Naive thymus-derived CD8-positive, alpha-beta T cell (primary cell): ENCODE measurements around the gene SSX2IP. TPM values are rescaled to one million over a fixed set of nuclear protein-coding genes. Genes with fewer than 3 reads are reported as not detected.
"Not testable (repeated sequence)": the region's sequence is repeated elsewhere in the genome, so short reads cannot be mapped to it uniquely, and the experiment has no call there.

Source experiments
- ATAC-seq, 2 donors: fragments of 150-1000 bp; cut with Tn5 transposase in 1 of 2; sonication (Bioruptor Pico), chemical (Tn5 transposase) in 1 of 2; 1 replicate in 1 of 2; 2 replicates in 1 of 2; pipeline ENCODE4 v1.10.0; 2021; ENCODE audit warnings: mild to moderate bottlenecking in 2 of 2, moderate library complexity in 2 of 2
- POLR2A ChIA-PET: fragments of 350-600 bp; sonication (Branson Sonifier 250); formaldehyde crosslinking; loops from one replicate; lab custom pipeline; 2021; ENCODE audit warnings: antibody characterized with exemption; lab: Charles Lee
- DNase-seq, 10 donors: peaks; one replicate each; pipeline versions ENCODE4 v3.0.0 to v3.0.0-alpha.2; 2020 to 2022
- H3K27ac Mint-ChIP-seq, 10 donors: one replicate each; pipeline ENCODE4 v1.8.0; 2020 to 2022; ENCODE audit warnings: mild to moderate bottlenecking in 10 of 10, mixed read lengths in 10 of 10, moderate library complexity in 4 of 10, inconsistent platforms in 1 of 10
- H3K27me3 Mint-ChIP-seq, 5 donors: one replicate each; pipeline ENCODE4 v1.8.0; 2021 to 2022; ENCODE audit warnings: mixed read lengths in 5 of 5
- H3K36me3 Mint-ChIP-seq, 3 donors: one replicate each; pipeline ENCODE4 v1.8.0; 2020 to 2022; ENCODE audit warnings: mixed read lengths in 3 of 3, mild to moderate bottlenecking in 2 of 3, inconsistent platforms in 1 of 3
- H3K4me1 Mint-ChIP-seq, 4 donors: one replicate each; pipeline ENCODE4 v1.8.0; 2021 to 2022; ENCODE audit warnings: mixed read lengths in 4 of 4
- H3K4me3 Mint-ChIP-seq, 10 donors: one replicate each; pipeline ENCODE4 v1.8.0; 2020 to 2022; ENCODE audit warnings: mild to moderate bottlenecking in 10 of 10, mixed read lengths in 10 of 10, moderate library complexity in 6 of 10, inconsistent platforms in 1 of 10
- H3K9me3 Mint-ChIP-seq, 9 donors: one replicate each; pipeline ENCODE4 v1.8.0; 2020 to 2022; ENCODE audit warnings: mixed read lengths in 9 of 9, mild to moderate bottlenecking in 3 of 9, inconsistent platforms in 1 of 9, moderate library complexity in 1 of 9
- polyA plus RNA-seq, 3 donors: library from polyadenylated mRNA; unstranded; fragments of 300-500 nt; fragmentation: Illumina TruSeq; gene quantifications; one replicate each; pipeline ENCODE4 v1.2.3, GENCODE V29; 2021
- total RNA-seq, 8 experiments: library from RNA in 2 of 8; stranded (reverse) in 2 of 8; gene quantifications; one replicate each; pipeline ENCODE4 v1.2.3 and lab custom pipeline; 2021 to 2026

The SSX2IP gene
- total and polyA plus RNA-seq, 5 experiments from 2014 or later: 6.9 to 11.4 (median 9.9) TPM

DNA sequence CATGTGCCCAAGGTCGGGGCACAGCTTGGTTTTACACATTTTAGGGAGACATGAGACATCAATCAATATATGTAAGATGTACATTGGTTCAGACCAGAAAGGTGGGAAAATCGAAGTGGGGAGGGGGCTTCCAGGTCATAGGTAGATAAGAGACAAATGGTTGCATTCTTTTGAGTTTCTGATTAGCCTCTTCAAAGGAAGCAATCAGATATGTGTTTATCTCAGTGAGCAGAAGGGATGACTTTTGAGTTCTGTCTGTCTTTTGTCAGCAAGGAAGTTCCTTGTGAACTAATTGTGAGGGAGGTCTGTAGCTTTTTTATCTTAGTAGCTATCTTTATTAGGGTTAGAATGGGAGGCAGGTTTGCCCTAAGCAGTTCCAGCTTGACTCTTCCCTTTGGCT lies 31.6 kb upstream of the SSX2IP start:
- H3K4me1 Mint-ChIP-seq, H3K4me3 Mint-ChIP-seq, H3K27ac Mint-ChIP-seq, H3K36me3 Mint-ChIP-seq, H3K27me3 Mint-ChIP-seq, ATAC-seq, H3K9me3 Mint-ChIP-seq, DNase-seq, POLR2A ChIA-PET: not testable (repeated sequence)

GRCh38 chr1:84721152-84721551 lies 30.9 kb upstream of the SSX2IP start:
- Mint-ChIP-seq H3K9me3 (no peaks in the 10 kb centered on the region), H3K36me3 (no peaks in the 10 kb centered on the region), H3K4me1 (no peaks in the 10 kb centered on the region), H3K27me3 (peaks cover 0 to 4% (median 0%) of the 10 kb centered on the region in 5 donors), H3K4me3 (no peak overlapping the region), H3K27ac (no peak overlapping the region)
- POLR2A ChIA-PET: no interaction called here
- ATAC-seq (no peak), DNase-seq (no peak)

DNA sequence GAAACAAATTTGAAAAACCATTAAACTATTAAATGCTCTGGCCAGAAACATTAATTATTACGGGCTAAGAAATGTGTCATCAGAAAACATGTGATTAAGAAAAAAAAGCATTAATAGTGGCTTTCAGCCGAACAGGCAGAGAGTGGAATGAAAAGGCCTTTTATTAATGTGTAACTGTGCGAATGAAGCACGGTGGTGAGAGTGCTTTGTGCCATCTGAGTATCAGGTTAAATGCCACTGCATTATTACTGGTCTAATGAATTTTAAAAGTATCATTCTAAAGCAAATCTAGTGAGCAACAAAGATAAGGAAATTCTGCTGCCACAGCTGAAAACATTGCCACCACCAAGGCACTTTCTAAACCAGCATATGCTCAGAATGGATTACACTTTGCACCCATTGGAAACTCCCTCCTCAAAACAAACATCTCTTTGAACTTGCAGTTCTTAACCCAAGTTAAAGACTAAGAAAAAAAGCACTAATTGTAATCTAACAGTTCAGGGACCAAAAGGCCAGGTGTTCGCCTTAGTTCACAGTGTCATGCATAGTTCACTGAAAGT lies 30.0 kb upstream of the SSX2IP start:
- H3K36me3 Mint-ChIP-seq: no peaks in the 10 kb centered on the region
- POLR2A ChIA-PET: interaction anchor here (0.7 kb wide), 1 partner anchor 27 kb away, joined by 3 read pairs; no protein-coding TSS in a partner anchor
- H3K27ac Mint-ChIP-seq: no peak overlapping the region
- DNase-seq (no peak), ATAC-seq (no peak)
- no peaks in the 10 kb centered on the region for H3K9me3 Mint-ChIP-seq
- peaks cover 0 to 9% (median 0%) of the 10 kb centered on the region in 5 donors for H3K27me3 Mint-ChIP-seq
- no peak overlapping the region for H3K4me3 Mint-ChIP-seq
- H3K4me1 Mint-ChIP-seq: no peaks in the 10 kb centered on the region

GRCh38 chr1:84719543-84720217 lies 29.4 kb upstream of the SSX2IP start:
- no peak for DNase-seq
- Mint-ChIP-seq H3K36me3 (no peaks in the 10 kb centered on the region), H3K4me3 (no peak overlapping the region), H3K27me3 (peaks cover 0 to 9% (median 0%) of the 10 kb centered on the region in 5 donors), H3K9me3 (no peaks in the 10 kb centered on the region), H3K27ac (no peak overlapping the region), H3K4me1 (no peaks in the 10 kb centered on the region)
- ATAC-seq: no peak
- POLR2A ChIA-PET: interaction anchor here (0.7 kb wide), 1 partner anchor 26 kb away, joined by 3 read pairs; no protein-coding TSS in a partner anchor

DNA sequence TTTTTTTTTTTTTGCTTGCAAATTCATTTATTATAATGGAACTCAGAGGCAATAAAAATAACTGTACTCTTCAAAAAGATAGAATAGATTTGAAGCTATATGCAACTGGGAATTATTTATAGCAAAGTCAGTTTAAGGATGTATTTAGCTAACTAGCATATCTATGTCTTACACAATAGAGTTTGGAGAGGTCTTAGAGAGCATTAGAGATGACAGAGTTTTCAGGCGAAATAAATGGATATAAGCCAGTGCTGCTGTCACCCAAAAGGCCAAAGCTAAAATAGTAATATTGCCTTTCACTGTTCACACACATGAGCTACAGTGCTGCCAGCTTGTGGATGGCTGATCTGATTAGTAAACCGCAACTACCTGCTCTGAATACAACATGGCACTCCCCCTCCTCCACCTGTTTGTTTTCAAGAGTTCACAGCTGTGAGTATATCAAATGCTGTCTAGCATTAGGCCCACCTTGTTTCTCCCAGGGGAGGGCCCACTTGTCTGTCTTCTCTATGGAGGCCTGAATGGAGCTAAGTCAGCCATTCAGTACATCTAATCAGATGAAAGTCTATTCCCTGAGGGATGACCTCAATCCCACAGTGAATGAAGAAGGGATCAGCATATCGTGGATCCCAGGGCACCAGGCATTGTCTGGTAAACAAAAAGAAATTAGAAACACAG lies 25.2 kb upstream of the SSX2IP start:
- no peaks in the 10 kb centered on the region for H3K4me1 Mint-ChIP-seq
- H3K36me3 Mint-ChIP-seq: no peaks in the 10 kb centered on the region
- no peak for DNase-seq
- ATAC-seq: no peak
- POLR2A ChIA-PET: no interaction called here
- H3K4me3 Mint-ChIP-seq: no peak overlapping the region
- peaks cover 0 to 12% (median 0%) of the 10 kb centered on the region in 5 donors for H3K27me3 Mint-ChIP-seq
- H3K27ac Mint-ChIP-seq: no peak overlapping the region
- H3K9me3 Mint-ChIP-seq: no peaks in the 10 kb centered on the region

DNA sequence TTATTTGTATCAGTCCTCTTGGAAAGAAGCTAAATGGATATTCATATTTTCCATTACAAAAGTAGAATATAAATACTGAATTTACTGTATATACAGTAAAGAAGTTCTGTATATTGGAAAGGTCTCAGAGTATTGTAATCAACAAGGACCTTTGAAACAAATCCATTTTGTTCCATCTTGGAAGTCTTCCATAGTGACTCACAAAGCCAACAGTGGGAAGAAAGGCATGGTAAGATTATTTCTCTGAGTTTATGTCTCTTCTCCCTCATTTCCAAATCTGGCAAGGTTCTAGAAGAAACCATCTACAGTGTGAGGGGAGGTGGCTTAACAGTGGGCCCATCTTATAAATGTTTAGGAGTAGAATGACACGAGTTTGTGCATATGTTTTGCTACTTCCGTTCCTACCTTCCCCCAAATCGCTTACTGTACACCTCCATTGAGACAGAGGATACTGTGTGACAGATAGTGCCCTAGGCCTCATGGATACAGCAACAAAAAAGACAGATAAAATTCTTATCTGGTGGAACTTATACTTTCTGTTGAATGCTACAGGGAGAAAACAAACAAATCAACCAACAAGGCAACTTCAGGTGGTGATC lies 22.1 kb upstream of the SSX2IP start:
- no peak for ATAC-seq

GRCh38 chr1:84711869-84712268 lies 21.6 kb upstream of the SSX2IP start:
- POLR2A ChIA-PET: no interaction called here
- no peak overlapping the region for H3K27ac Mint-ChIP-seq
- H3K27me3 Mint-ChIP-seq: peaks cover 0 to 8% (median 3%) of the 10 kb centered on the region in 5 donors
- no peak for ATAC-seq
- H3K4me1 Mint-ChIP-seq: no peaks in the 10 kb centered on the region
- H3K36me3 Mint-ChIP-seq: no peaks in the 10 kb centered on the region
- DNase-seq: no peak
- no peaks in the 10 kb centered on the region for H3K9me3 Mint-ChIP-seq
- no peak overlapping the region for H3K4me3 Mint-ChIP-seq

More for the DNA sequence above, 22.1 kb upstream of the SSX2IP start:
- Mint-ChIP-seq H3K36me3 (no peaks in the 10 kb centered on the region), H3K27me3 (peaks cover 0 to 8% (median 3%) of the 10 kb centered on the region in 5 donors), H3K27ac (no peak overlapping the region), H3K4me3 (no peak overlapping the region), H3K4me1 (no peaks in the 10 kb centered on the region), H3K9me3 (no peaks in the 10 kb centered on the region)
- POLR2A ChIA-PET: no interaction called here
- DNase-seq: no peak

GRCh38 chr1:84711121-84711520 lies 20.9 kb upstream of the SSX2IP start:
- no peak overlapping the region for H3K27ac Mint-ChIP-seq
- no peak overlapping the region for H3K4me3 Mint-ChIP-seq
- H3K9me3 Mint-ChIP-seq: no peaks in the 10 kb centered on the region
- ATAC-seq: no peak
- no peaks in the 10 kb centered on the region for H3K4me1 Mint-ChIP-seq
- DNase-seq: no peak
- peaks cover 0 to 8% (median 3%) of the 10 kb centered on the region in 5 donors for H3K27me3 Mint-ChIP-seq
- no peaks in the 10 kb centered on the region for H3K36me3 Mint-ChIP-seq
- POLR2A ChIA-PET: interaction anchor here (0.6 to 0.7 kb wide), 2 partner anchors 47 to 48 kb away, joined by 3 to 4 read pairs; no protein-coding TSS in a partner anchor

- no peak overlapping the region for H3K27ac Mint-ChIP-seq
- H3K4me1 Mint-ChIP-seq: no peaks in the 10 kb centered on the region
- no peaks in the 10 kb centered on the region for H3K36me3 Mint-ChIP-seq
- peaks cover 0 to 3% (median 3%) of the 10 kb centered on the region in 5 donors for H3K27me3 Mint-ChIP-seq
- no peak for DNase-seq
- no peaks in the 10 kb centered on the region for H3K9me3 Mint-ChIP-seq
- POLR2A ChIA-PET: no interaction called here
- H3K4me3 Mint-ChIP-seq: no peak overlapping the region
- ATAC-seq: no peak
These were observed 18.9 kb upstream of the SSX2IP start for GRCh38 chr1:84709131-84709530.

GRCh38 chr1:84708031-84708430 lies 17.8 kb upstream of the SSX2IP start:
- no peak overlapping the region for H3K27ac Mint-ChIP-seq

DNA sequence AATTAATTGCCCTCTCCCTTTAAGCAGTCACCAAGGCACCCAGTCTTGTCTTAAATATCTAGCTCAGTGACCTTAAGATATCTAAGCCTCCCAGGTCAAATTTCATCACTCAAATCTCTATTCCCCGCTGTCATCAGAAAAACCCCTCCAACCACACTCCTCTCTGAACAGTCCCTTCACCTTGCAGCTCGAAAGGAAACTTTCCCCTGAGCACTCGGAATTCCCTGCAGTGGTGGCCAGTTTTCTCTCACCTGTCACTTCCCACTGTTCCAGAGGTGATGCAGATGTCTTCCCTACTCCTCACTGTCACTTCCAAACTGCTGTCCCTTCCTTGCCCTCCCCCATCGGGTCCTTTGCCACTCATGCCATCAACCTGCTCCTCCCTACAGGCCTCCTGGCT lies 15.3 kb upstream of the SSX2IP start:
- peaks cover 4 to 12% (median 6%) of the 10 kb centered on the region in 5 donors for H3K27me3 Mint-ChIP-seq
- H3K4me3 Mint-ChIP-seq: no peak overlapping the region
- H3K36me3 Mint-ChIP-seq: no peaks in the 10 kb centered on the region
- POLR2A ChIA-PET: no interaction called here
- no peak overlapping the region for H3K27ac Mint-ChIP-seq
- ATAC-seq (no peak), DNase-seq (no peak)
- H3K4me1 Mint-ChIP-seq: peaks cover 0 to 2% (median under 1%) of the 10 kb centered on the region in 4 donors
- no peaks in the 10 kb centered on the region for H3K9me3 Mint-ChIP-seq

More at GRCh38 chr1:84708031-84708430, 17.8 kb upstream of the SSX2IP start:
- Mint-ChIP-seq H3K36me3 (no peaks in the 10 kb centered on the region), H3K27me3 (peaks cover 0 to 4% (median 3%) of the 10 kb centered on the region in 5 donors), H3K4me3 (no peak overlapping the region), H3K9me3 (no peaks in the 10 kb centered on the region), H3K4me1 (no peaks in the 10 kb centered on the region)
- POLR2A ChIA-PET: no interaction called here
- no peak for DNase-seq
- ATAC-seq: no peak

- DNase-seq (no peak), ATAC-seq (no peak)
- Mint-ChIP-seq H3K9me3 (no peaks in the 10 kb centered on the region), H3K27me3 (peaks cover 4 to 12% (median 6%) of the 10 kb centered on the region in 5 donors), H3K4me3 (no peak overlapping the region), H3K36me3 (no peaks in the 10 kb centered on the region), H3K27ac (no peak overlapping the region), H3K4me1 (peaks cover 0 to 7% (median 5%) of the 10 kb centered on the region in 4 donors)
- POLR2A ChIA-PET: no interaction called here
These were observed 14.7 kb upstream of the SSX2IP start for GRCh38 chr1:84704872-84705417.
